Activated B cell treated with CpG ODN at 0.5 μM for 24 hours (primary cell): ENCODE results near the gene SPON1. TPM values are rescaled to one million over a fixed set of nuclear protein-coding genes. Genes with fewer than 3 reads are reported as not detected.

Source experiments
- ATAC-seq: fragments of 200-7000 bp; cut with Tn5 transposase; one replicate; pipeline ENCODE4 v1.10.0; 2021; ENCODE audit warnings: low read depth, mild to moderate bottlenecking, moderate library complexity
- CTCF ChIA-PET: fragments of 350-600 bp; sonication (Branson Sonifier 250); formaldehyde crosslinking; loops from one replicate; lab custom pipeline; 2021; ENCODE audit warnings: antibody characterized with exemption; lab: Charles Lee
- POLR2A ChIA-PET: fragments of 350-600 bp; sonication (Branson Sonifier 250); formaldehyde crosslinking; loops from one replicate; lab custom pipeline; 2021; ENCODE audit warnings: antibody characterized with exemption; lab: Charles Lee
- DNase-seq: peaks from one replicate; pipeline ENCODE4 v3.0.0; 2022
- H3K27ac Mint-ChIP-seq: one replicate; pipeline ENCODE4 v1.8.0; 2020; ENCODE audit warnings: mixed read lengths
- H3K27me3 Mint-ChIP-seq: one replicate; pipeline ENCODE4 v1.8.0; 2021; ENCODE audit warnings: mixed read lengths
- H3K36me3 Mint-ChIP-seq: one replicate; pipeline ENCODE4 v1.8.0; 2021; ENCODE audit warnings: low read depth, mixed read lengths
- H3K4me1 Mint-ChIP-seq: one replicate; pipeline ENCODE4 v1.8.0; 2021; ENCODE audit warnings: mixed read lengths
- H3K4me3 Mint-ChIP-seq: one replicate; pipeline ENCODE4 v1.8.0; 2020; ENCODE audit warnings: mild to moderate bottlenecking, mixed read lengths
- H3K9me3 Mint-ChIP-seq: one replicate; pipeline ENCODE4 v1.8.0; 2020; ENCODE audit warnings: mixed read lengths
- CTCF ChIP-seq: fragments of 200-600 bp; IDR thresholded peaks from one replicate; pipeline ENCODE4 v1.8.0; 2022; ENCODE audit warnings: antibody characterized with exemption, mild to moderate bottlenecking
- intact Hi-C: fragments of 100-400 bp; cut with micrococcal nuclease; formaldehyde crosslinking; loops from one replicate; pipeline ENCODE4 v1.15.1; 2024
- total RNA-seq: library from RNA; stranded (reverse); gene quantifications from 2 replicates; pipeline ENCODE4 v1.2.3, GENCODE V29; 2022

Gene SPON1
- total RNA-seq, 1 donor from 2014 or later: not detected

- CTCF ChIA-PET: interaction anchor here (1.0 to 1.5 kb wide), 5 partner anchors 55 to 481 kb away, joined by 3 to 5 read pairs (median 3); no protein-coding TSS in a partner anchor
- H3K4me3 Mint-ChIP-seq: no peak overlapping the region
- peaks cover 10% of the 10 kb centered on the region for H3K4me1 Mint-ChIP-seq
- no peak overlapping the region for H3K27ac Mint-ChIP-seq
- no peaks in the 10 kb centered on the region for H3K9me3 Mint-ChIP-seq
- no peak for ATAC-seq
- H3K27me3 Mint-ChIP-seq: peaks cover 18% of the 10 kb centered on the region
- intact Hi-C loops: no loop called here
- no peak for DNase-seq
- POLR2A ChIA-PET: no interaction called here
- TF ChIP-seq CTCF: no peak
- H3K36me3 Mint-ChIP-seq: no peaks in the 10 kb centered on the region
Observed at GRCh38 chr11:14253421-14253820, 290.9 kb downstream of the SPON1 start.

DNA sequence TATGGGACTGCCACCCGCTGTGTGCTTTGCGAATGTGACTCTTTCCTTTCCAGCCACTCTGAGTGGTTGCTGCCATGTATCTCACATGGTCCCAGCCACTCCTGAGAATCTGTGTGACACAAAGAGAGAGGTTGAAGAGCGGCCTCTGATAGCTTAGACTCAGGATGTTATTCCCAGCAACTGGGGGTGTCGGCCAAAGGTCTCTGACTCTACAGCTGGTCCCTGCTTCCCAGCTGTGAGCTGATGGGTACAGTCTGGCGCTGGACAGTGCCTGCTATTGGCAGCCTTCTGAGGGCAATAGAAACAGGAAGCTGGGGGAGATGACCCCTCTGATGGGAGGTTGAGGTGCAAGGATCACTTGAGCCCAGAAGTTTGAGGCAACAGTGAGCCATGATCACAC lies 291.3 kb downstream of the SPON1 start:
- ChIA-PET POLR2A (no interaction called here), CTCF (interaction anchor here (1.0 to 1.3 kb wide), 3 partner anchors 55 to 297 kb away, joined by 3 to 5 read pairs (median 3); no protein-coding TSS in a partner anchor)
- TF ChIP-seq CTCF: no peak
- DNase-seq (no peak), ATAC-seq (no peak)
- intact Hi-C loops: no loop called here
- peaks cover 6% of the 10 kb centered on the region for H3K4me1 Mint-ChIP-seq
- no peak overlapping the region for H3K4me3 Mint-ChIP-seq
- H3K27ac Mint-ChIP-seq: no peak overlapping the region
- no peaks in the 10 kb centered on the region for H3K36me3 Mint-ChIP-seq
- no peaks in the 10 kb centered on the region for H3K9me3 Mint-ChIP-seq
- peaks cover 18% of the 10 kb centered on the region for H3K27me3 Mint-ChIP-seq

DNA sequence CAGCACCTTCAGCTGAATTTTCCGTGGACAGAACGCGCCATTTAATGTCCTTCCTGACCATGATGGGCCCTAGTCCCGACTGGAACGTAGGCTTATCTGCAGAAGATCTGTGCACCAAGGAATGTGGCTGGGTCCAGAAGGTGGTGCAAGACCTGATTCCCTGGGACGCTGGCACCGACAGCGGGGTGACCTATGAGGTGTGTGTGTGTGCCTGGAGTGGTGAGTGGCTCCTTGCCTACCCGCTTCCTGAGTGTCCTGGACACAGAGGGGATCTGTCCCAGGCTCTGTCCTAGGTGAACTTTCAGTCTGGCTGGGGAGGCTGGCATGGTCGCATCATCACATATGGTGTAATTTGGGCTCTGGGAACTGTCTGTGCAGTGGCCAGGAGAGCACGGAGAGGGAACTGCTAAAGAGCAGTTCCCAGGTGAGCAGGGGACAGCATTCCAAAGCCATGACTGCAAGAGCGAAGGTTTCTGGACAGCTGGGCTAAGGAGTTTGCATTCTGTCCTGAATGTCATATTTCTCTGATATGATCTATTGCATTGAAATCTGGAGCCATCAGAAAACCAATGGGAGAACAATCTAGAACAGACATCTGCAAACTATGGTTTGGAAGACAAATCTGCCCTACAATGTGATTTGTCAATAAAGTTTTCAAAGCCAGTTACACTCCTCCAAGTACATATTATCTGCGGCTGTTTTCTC lies 292.2 kb downstream of the SPON1 start:
- CTCF ChIA-PET: no interaction called here
- Mint-ChIP-seq H3K36me3 (no peaks in the 10 kb centered on the region), H3K4me1 (no peaks in the 10 kb centered on the region), H3K27me3 (peaks cover 13% of the 10 kb centered on the region), H3K9me3 (no peaks in the 10 kb centered on the region), H3K27ac (no peak overlapping the region), H3K4me3 (no peak overlapping the region)
- POLR2A ChIA-PET: no interaction called here
- intact Hi-C loops: no loop called here
- TF ChIP-seq CTCF: no peak
- DNase-seq: no peak
- no peak for ATAC-seq

GRCh38 chr11:14255238-14255534 lies 292.7 kb downstream of the SPON1 start:
- no peak overlapping the region for H3K27ac Mint-ChIP-seq
- ATAC-seq (no peak), DNase-seq (no peak)
- no peaks in the 10 kb centered on the region for H3K9me3 Mint-ChIP-seq
- POLR2A ChIA-PET: no interaction called here
- no peaks in the 10 kb centered on the region for H3K36me3 Mint-ChIP-seq
- H3K4me3 Mint-ChIP-seq: no peak overlapping the region
- peaks cover 11% of the 10 kb centered on the region for H3K27me3 Mint-ChIP-seq
- no peak for TF ChIP-seq CTCF
- H3K4me1 Mint-ChIP-seq: no peaks in the 10 kb centered on the region
- intact Hi-C loops: no loop called here
- CTCF ChIA-PET: no interaction called here

DNA sequence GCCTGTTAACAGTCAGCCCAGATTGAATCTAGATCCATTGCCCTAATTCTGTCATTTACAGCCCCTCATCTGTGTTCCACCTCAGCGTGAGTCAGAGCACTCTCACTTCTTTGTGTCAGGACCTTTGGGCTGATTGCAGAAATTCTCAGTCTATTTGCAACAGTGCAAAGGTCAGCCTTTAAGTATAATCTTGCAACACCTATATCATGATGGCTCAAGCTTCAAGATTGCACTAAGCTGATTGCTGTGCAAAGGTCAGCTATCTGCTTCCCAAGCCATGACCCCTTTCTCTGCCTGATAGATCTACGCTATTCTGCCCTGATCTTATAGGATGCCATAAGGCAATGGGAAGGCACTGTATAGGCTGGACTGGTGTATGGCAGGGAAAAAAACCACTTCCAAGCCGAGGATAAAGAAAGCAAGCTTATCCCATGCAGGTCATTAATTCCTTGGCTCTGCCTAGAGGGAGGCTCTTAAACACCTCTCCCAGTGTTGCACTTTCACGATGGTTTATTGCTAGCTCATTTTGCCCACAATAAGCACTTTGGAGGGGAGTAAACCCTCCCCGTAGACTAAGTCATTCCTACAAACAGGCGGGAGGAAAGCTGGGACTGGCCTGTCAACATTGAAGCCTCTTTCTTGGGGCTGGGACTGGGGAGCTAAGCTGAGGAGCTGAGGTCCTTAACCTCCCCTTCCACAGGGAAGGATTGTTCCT lies 295.9 kb downstream of the SPON1 start:
- ChIA-PET CTCF (no interaction called here), POLR2A (no interaction called here)
- Mint-ChIP-seq H3K4me3 (no peak overlapping the region), H3K36me3 (no peaks in the 10 kb centered on the region), H3K27ac (no peak overlapping the region), H3K27me3 (peaks cover 7% of the 10 kb centered on the region), H3K9me3 (no peaks in the 10 kb centered on the region), H3K4me1 (no peaks in the 10 kb centered on the region)
- ATAC-seq (no peak), DNase-seq (no peak)
- TF ChIP-seq CTCF: no peak
- intact Hi-C loops: no loop called here
